Body of pancreas (tissue), 4 donors: ENCODE data around the gene CSF3.

Experiments used
- POLR2A ChIP-seq, 3 donors: fragments of 450-650 bp; IDR thresholded peaks; one replicate each; pipeline ENCODE4 v1.6.1; 2016; ENCODE audit warnings: antibody characterized with exemption in 3 of 3, mild to moderate bottlenecking in 2 of 3
- TF ChIP-seq, protein P1 (sequence below), 7 experiments: fragments of 450-650 bp in 4 of 7; fragments of 200-600 bp in 3 of 7; sonication (generic) in 3 of 7; IDR thresholded peaks; one replicate each; pipeline ENCODE4 v1.5.1; 2016 to 2019; ENCODE audit warnings: antibody characterized with exemption in 7 of 7

DNA sequence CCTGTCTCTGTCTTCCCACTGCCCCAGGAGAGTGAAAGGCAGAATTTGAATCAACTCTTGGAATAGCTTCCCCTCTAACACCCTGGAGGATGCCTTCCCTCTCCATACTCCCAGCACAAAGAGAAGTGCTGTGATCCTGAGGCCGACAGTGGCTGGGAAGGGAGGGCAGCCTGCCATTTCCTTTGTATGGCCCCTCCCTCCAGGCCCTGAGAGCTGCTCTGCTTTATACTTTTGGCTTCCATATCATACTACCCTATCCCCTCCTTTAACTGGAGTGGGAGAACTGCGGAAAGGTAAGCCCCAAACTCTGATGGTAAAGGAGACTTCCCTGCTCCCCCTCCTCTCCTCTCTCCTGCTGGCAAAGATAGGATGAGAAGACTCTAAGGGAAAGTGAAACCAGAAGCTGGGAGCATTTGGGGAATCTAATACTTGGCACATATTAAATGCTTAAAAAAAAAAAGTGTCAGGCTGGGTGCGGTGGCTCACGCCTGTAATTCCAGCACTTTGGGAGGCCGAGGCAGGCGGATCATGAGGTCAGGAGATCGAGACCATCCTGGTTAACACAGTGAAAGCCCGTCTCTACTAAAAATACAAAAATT lies 43.0 kb downstream of the CSF3 start:
- TF ChIP-seq, protein P1, sequence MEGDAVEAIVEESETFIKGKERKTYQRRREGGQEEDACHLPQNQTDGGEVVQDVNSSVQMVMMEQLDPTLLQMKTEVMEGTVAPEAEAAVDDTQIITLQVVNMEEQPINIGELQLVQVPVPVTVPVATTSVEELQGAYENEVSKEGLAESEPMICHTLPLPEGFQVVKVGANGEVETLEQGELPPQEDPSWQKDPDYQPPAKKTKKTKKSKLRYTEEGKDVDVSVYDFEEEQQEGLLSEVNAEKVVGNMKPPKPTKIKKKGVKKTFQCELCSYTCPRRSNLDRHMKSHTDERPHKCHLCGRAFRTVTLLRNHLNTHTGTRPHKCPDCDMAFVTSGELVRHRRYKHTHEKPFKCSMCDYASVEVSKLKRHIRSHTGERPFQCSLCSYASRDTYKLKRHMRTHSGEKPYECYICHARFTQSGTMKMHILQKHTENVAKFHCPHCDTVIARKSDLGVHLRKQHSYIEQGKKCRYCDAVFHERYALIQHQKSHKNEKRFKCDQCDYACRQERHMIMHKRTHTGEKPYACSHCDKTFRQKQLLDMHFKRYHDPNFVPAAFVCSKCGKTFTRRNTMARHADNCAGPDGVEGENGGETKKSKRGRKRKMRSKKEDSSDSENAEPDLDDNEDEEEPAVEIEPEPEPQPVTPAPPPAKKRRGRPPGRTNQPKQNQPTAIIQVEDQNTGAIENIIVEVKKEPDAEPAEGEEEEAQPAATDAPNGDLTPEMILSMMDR (IDR thresholded peaks at IDR 0.05) = no peak
- TF ChIP-seq POLR2A (IDR thresholded peaks at IDR 0.05) = no peak
